Neuronal stem cell (in vitro differentiated cells): ENCODE measurements around the gene LRWD1.
"Not testable (repeated sequence)": the region's sequence is repeated elsewhere in the genome, so short reads cannot be mapped to it uniquely, and the experiment has no call there.

Experiments used
- DNase-seq: peaks from one replicate; pipeline ENCODE4 v3.0.0-alpha.2; 2013; ENCODE audit warnings: low spot score
- H2AFZ ChIP-seq: one replicate; pipeline ENCODE4 v1.6.1; 2013; ENCODE audit warnings: mild to moderate bottlenecking, low read length, inconsistent platforms
- H2AK5ac ChIP-seq: 2 replicates; pipeline ENCODE4 v1.6.1; 2013; ENCODE audit warnings: low read depth, mild to moderate bottlenecking, inconsistent platforms, low read length, moderate library complexity, mixed read lengths
- H2BK120ac ChIP-seq: 2 replicates; pipeline ENCODE4 v1.6.1; 2013; ENCODE audit warnings: low read depth, mild to moderate bottlenecking, inconsistent platforms, low read length, moderate library complexity, mixed read lengths
- H2BK12ac ChIP-seq: one replicate; pipeline ENCODE4 v1.6.1; 2013; ENCODE audit warnings: low read length, inconsistent platforms
- H2BK15ac ChIP-seq: 2 replicates; pipeline ENCODE4 v1.6.1; 2013; ENCODE audit warnings: mild to moderate bottlenecking, low read length, inconsistent platforms, mixed read lengths
- H2BK5ac ChIP-seq: one replicate; pipeline ENCODE4 v1.6.1; 2013; ENCODE audit warnings: inconsistent platforms, mild to moderate bottlenecking, low read length, moderate library complexity
- H3K14ac ChIP-seq: one replicate; pipeline ENCODE4 v1.6.1; 2013; ENCODE audit warnings: low read length, inconsistent platforms
- H3K18ac ChIP-seq: 2 replicates; pipeline ENCODE4 v1.6.1; 2013; ENCODE audit warnings: low read length, inconsistent platforms
- H3K23ac ChIP-seq: 2 replicates; pipeline ENCODE4 v1.6.1; 2013; ENCODE audit warnings: low read depth, mild to moderate bottlenecking, mixed read lengths, low read length, inconsistent platforms; ENCODE audit not compliant: poor library complexity
- H3K27ac ChIP-seq: replicated peaks from 3 replicates; pipeline ENCODE4 v1.5.1; 2013; ENCODE audit warnings: low read length, inconsistent platforms
- H3K27me3 ChIP-seq, 3 experiments: 2 replicates each; pipeline ENCODE4 v1.6.1; 2013; ENCODE audit warnings: low read length in 3 of 3, mild to moderate bottlenecking in 2 of 3, inconsistent platforms in 1 of 3, low read depth in 1 of 3, mixed read lengths in 1 of 3, moderate library complexity in 1 of 3; ENCODE audit not compliant: control insufficient read depth in 3 of 3, insufficient read depth in 3 of 3
- H3K36me3 ChIP-seq, 2 donors: replicated peaks in 1 of 2; 2 replicates each; pipeline ENCODE4 v1.6.1; 2013; ENCODE audit warnings: low read length in 2 of 2; ENCODE audit not compliant: control insufficient read depth in 2 of 2, insufficient read depth in 2 of 2
- H3K4ac ChIP-seq: 2 replicates; pipeline ENCODE4 v1.6.1; 2013; ENCODE audit warnings: inconsistent platforms, mild to moderate bottlenecking, low read length, moderate library complexity
- H3K4me1 ChIP-seq, 2 donors: 1 replicate in 1 of 2; 2 replicates in 1 of 2; pipeline ENCODE4 v1.6.1; 2013; ENCODE audit warnings: low read length in 2 of 2, low read depth in 1 of 2; ENCODE audit not compliant: control insufficient read depth in 2 of 2, insufficient read depth in 1 of 2
- H3K4me2 ChIP-seq: one replicate; pipeline ENCODE4 v1.6.1; 2013; ENCODE audit warnings: mild to moderate bottlenecking, low read length, inconsistent platforms; ENCODE audit not compliant: insufficient read depth, poor library complexity, severe bottlenecking
- H3K4me3 ChIP-seq, 2 donors: 2 replicates each; pipeline ENCODE4 v1.5.1; 2013; ENCODE audit warnings: low read length in 2 of 2, mild to moderate bottlenecking in 2 of 2, inconsistent platforms in 1 of 2, moderate library complexity in 1 of 2
- H3K79me1 ChIP-seq: one replicate; pipeline ENCODE4 v1.6.1; 2013; ENCODE audit warnings: low read depth, mild to moderate bottlenecking, inconsistent platforms, low read length, moderate library complexity
- H3K9ac ChIP-seq: one replicate; pipeline ENCODE4 v1.6.1; 2013; ENCODE audit warnings: mild to moderate bottlenecking, low read depth, low read length, inconsistent platforms; ENCODE audit not compliant: poor library complexity
- H3K9me3 ChIP-seq, 2 donors: replicated peaks in 1 of 2; 2 replicates each; pipeline versions ENCODE3 to v1.6.1; 2013; ENCODE audit warnings: low read length in 2 of 2, mild to moderate bottlenecking in 2 of 2, inconsistent platforms in 1 of 2, low read depth in 1 of 2, mixed read lengths in 1 of 2, moderate library complexity in 1 of 2; ENCODE audit not compliant: control insufficient read depth in 2 of 2, insufficient read depth in 1 of 2
- H4K8ac ChIP-seq: one replicate; pipeline ENCODE4 v1.6.1; 2013; ENCODE audit warnings: low read depth, mild to moderate bottlenecking, inconsistent platforms, low read length, moderate library complexity
- H4K91ac ChIP-seq: one replicate; pipeline ENCODE4 v1.6.1; 2013; ENCODE audit warnings: low read length, low read depth, mild to moderate bottlenecking, inconsistent platforms; ENCODE audit not compliant: poor library complexity
- WGBS, 2 donors: extraction: QIAGEN DNeasy Blood & Tissue Kit; methylation state at CpG; one replicate each; pipeline ENCODE4 v1.1.7; 2013; ENCODE audit warnings: missing lambda C conversion rate in 2 of 2, mixed read lengths in 1 of 2; ENCODE audit not compliant: insufficient read length in 2 of 2, insufficient replicate concordance in 1 of 2; ENCODE audit errors: extremely low coverage in 2 of 2; 5-methylcytosine and 5-hydroxymethylcytosine counted together

LRWD1 gene

DNA sequence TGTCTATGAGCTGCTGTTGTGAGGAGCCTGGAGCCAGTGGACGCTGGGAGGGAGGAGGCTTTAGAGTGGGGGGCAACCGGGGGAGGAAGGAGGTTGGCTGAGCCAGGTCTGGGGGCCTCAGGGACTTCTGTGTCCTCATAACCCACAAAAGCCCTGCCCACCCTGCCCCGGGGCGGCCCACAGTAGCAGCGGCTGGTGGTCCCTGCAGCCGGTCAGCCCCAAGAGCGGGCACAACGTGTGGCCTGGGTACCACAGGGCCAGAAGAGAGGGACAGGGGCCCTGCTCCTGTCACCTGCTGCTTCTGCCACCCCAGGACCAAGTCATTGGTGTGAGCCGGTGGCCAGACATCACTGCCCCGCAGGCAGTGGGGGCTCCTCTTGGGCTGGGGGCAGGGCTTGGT is 17.2 kb downstream of the LRWD1 start:
- not testable (repeated sequence) for H2AK5ac ChIP-seq, H3K4ac ChIP-seq, H2AFZ ChIP-seq, H2BK12ac ChIP-seq, H3K79me1 ChIP-seq, H3K27me3 ChIP-seq, H3K14ac ChIP-seq, H3K36me3 ChIP-seq, H3K27ac ChIP-seq, H3K9ac ChIP-seq, H3K9me3 ChIP-seq, H3K18ac ChIP-seq, H3K23ac ChIP-seq, H2BK15ac ChIP-seq, H4K91ac ChIP-seq, H4K8ac ChIP-seq, H3K4me3 ChIP-seq, H3K4me1 ChIP-seq, DNase-seq, H2BK120ac ChIP-seq, H3K4me2 ChIP-seq, H2BK5ac ChIP-seq
- no CpG with 5 or more reads among the region's 10 CpGs for WGBS, 2 donors

DNA sequence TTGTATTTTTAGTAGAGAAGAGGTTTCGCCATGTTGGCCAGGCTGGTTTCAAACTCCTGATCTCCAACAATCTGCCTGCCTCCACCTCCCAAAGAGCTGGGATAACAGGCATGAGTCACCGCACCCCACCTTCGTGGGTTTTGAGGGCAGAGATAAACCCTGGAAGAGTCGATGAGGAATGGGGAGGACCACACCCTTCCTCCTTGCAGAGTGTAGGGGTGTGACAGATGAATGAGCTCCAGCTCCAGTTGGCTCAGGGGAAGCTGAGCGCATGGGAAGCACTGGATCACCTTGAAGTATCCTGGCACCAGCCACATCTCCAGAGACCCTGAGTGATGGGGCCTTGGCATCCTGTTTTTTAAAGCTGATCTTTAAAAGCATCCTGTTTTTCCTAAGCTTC is 19.5 kb downstream of the LRWD1 start:
- not testable (repeated sequence) for H3K4ac ChIP-seq, H3K27me3 ChIP-seq, H2AK5ac ChIP-seq, H3K18ac ChIP-seq, H3K4me2 ChIP-seq, H3K4me3 ChIP-seq, H2BK12ac ChIP-seq, H2BK120ac ChIP-seq, H4K91ac ChIP-seq, H3K36me3 ChIP-seq, H3K79me1 ChIP-seq, DNase-seq, H4K8ac ChIP-seq, H3K9ac ChIP-seq, H3K4me1 ChIP-seq, H2BK15ac ChIP-seq, H3K14ac ChIP-seq, H2BK5ac ChIP-seq, H3K27ac ChIP-seq, H3K23ac ChIP-seq, H2AFZ ChIP-seq, H3K9me3 ChIP-seq
- WGBS, 2 donors, result no CpG with 5 or more reads among the region's 5 CpGs

DNA sequence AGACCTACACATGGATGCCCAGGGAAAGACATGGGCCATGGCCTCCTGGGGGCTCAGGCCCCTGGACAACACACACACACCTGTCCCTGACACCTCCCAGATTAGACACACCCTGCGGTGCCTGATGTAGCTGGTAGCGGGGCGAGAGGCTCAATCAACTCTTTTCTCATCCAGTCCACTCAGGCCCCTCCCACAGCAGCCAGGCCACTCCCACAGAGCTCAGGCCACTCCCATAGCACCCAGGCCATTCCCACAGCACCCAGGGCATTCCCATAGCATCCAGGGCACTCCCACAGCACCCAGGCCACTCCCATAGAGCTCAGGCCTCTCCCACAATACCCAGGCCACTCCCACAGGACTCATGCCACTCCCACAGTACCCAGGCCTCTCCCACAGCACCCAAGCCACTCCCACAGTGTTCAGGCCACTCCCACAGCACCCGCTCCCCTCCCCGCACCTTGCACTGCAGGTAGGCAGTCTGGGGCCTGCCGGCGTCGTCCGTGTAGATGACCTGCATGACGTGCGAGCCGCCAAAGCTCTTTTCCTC is 25.8 kb downstream of the LRWD1 start:
- H3K79me1 ChIP-seq, H3K14ac ChIP-seq, H3K4ac ChIP-seq, H2BK12ac ChIP-seq, H3K18ac ChIP-seq, H3K9me3 ChIP-seq, H2AFZ ChIP-seq, H3K23ac ChIP-seq, H2AK5ac ChIP-seq, H4K91ac ChIP-seq, H2BK5ac ChIP-seq, H3K36me3 ChIP-seq, H3K27ac ChIP-seq, H3K4me2 ChIP-seq, DNase-seq, H3K4me1 ChIP-seq, H3K9ac ChIP-seq, H3K27me3 ChIP-seq, H3K4me3 ChIP-seq, H2BK15ac ChIP-seq, H2BK120ac ChIP-seq, H4K8ac ChIP-seq: not testable (repeated sequence)
- no CpG with 5 or more reads among the region's 12 CpGs for WGBS, 2 donors

DNA sequence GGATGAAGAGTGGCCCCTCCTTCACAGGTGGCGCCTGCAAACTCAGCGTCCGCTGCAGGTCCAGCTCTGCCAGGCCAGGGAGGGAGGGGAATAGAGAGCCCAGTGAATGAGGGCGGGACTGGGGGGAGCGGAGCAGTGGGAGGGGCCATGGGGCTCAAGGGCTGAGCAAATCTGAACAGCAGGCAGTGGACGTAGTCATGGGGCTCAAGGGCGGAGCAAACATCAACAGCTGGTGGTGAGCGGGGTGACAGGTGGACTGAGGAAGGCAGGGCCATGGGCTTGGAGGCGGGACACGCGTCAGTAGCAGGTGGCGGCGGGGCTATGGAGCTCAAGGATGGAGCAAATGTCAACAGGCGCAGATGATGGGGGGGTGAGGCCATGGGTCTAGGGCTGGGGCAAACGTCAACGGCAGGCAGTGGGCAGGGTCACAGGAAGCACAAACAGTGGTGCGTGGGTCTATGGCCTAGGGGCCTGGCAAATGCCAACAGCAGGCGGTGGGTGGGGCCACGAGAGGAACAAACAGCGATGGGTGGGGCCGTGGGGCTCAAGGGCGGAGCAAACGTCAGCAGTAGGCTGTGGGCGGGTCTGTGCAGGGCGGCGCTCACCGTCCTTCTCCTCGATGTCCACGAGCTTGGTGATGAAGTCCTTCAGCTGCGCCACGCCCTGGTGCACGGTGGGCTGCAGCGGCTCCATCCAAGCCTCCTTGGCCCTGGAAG is 28.6 kb downstream of the LRWD1 start:
- H3K27me3 ChIP-seq, H3K4ac ChIP-seq, H3K9me3 ChIP-seq, H2BK15ac ChIP-seq, H3K27ac ChIP-seq, H2AK5ac ChIP-seq, DNase-seq, H4K8ac ChIP-seq, H2AFZ ChIP-seq, H3K79me1 ChIP-seq, H2BK120ac ChIP-seq, H2BK5ac ChIP-seq, H3K4me1 ChIP-seq, H3K23ac ChIP-seq, H3K18ac ChIP-seq, H3K9ac ChIP-seq, H2BK12ac ChIP-seq, H3K4me3 ChIP-seq, H4K91ac ChIP-seq, H3K4me2 ChIP-seq, H3K36me3 ChIP-seq, H3K14ac ChIP-seq: not testable (repeated sequence)
- no CpG with 5 or more reads among the region's 33 CpGs for WGBS, 2 donors
